ENCODE measurements around the gene SRGAP3.

The SRGAP3 gene

DNA sequence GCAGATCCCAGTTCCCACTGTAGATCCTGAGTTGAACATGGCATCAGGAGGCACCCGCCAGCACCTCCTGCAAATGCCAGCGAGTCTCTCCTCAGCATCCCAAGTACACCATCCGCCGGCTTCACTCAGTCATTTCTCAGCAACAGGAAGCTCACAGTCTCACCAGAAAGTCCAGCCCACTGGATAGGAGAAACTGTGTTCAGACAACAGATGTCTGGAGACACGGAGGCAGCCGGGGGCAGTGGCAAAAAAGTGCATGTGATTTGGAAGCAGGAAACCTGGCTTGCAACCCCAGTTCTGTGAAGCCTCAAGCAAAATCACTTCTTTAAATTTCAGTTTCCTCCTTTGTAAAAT lies 68.7 kb downstream of the SRGAP3 start:
- in situ Hi-C loops (cut with MboI; ENCODE audit: low sequenced_read_pairs), result no loop called here

DNA sequence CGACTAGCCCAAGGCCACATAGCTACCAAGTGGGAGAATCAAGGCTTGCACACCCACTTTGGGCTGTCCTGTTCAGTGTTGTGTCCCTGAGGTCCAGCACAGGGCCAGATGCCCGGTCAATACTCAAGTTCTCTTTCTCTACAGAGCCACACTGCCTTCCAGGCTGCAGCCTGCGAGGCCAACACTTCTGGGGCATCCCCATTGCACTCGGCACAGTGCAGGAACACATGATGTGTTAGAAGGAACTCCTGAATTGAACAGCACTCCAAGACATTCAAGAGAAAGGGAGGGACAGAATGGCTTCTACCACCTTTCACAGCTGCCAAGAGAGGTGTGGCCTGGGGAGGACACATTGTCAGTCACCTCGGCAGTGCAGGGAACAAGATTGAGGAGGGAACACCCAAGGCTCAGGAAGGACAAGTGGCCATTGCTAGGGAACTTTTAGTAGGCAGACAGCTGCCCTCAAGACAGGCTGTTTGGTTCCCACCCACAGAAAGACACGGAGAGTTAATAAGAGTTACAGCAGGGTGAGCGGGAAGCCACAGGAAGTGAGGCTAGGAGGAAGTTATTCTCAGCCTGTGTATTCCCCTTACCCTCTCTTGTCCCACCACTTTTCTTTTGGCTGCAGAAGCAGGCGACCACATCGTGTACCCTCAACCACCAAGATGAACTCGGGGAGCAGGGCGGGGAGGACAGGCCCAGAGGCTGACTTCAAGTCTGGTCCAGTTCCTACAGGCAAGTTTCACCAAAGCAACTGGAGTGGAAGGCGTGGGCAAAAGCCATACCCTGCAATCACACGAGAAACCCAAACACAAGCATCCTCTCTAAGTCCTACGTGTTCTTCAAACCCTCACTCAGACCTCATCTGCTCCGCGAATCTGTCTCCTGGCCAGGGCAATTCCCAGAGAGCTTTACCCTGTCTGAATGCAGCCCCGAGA lies 69.4 kb downstream of the SRGAP3 start:
- in situ Hi-C loops (cut with MboI; ENCODE audit: low sequenced_read_pairs), result no loop called here

DNA sequence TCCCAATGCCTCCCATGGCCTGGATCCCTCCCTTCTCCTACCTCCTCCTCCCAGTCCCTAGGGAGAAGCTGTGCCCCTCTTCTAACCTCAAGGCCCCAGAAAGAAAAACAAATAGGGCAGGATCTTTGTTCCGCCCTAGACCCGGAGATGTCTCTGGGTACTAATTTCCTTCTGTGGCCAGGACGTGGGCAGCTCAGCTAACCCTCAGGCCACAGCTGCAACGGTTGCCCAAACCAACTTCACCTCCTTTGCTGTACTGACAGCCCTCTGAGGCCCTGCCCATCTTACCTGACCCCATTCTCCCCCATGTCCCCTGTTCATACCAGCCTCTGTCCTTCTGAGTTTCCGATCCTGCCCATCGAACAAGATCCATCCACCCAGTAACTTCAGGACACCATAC lies 70.7 kb downstream of the SRGAP3 start:
- in situ Hi-C loops (cut with MboI; ENCODE audit: low sequenced_read_pairs), result no loop called here

DNA sequence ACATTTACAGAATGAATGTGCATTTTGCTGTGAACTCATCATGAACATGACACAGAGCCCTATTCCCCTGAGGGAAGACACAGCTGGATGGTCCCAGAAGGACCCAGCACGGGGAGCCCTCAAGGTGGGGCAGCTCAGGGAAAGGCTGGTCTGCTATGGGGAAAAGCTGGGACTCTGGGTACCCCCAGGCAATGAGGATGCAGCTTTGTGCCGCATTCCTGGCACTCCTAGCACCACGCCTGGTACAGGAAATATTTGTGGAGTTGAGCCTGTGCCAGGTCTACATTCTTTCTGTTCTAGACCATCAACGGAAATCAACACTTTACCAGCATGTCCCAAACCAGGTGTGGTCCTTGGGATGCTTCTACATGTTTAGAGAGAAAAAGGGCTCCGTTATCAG lies 74.0 kb downstream of the SRGAP3 start:
- in situ Hi-C loops (cut with MboI; ENCODE audit: low sequenced_read_pairs), result no loop called here

DNA sequence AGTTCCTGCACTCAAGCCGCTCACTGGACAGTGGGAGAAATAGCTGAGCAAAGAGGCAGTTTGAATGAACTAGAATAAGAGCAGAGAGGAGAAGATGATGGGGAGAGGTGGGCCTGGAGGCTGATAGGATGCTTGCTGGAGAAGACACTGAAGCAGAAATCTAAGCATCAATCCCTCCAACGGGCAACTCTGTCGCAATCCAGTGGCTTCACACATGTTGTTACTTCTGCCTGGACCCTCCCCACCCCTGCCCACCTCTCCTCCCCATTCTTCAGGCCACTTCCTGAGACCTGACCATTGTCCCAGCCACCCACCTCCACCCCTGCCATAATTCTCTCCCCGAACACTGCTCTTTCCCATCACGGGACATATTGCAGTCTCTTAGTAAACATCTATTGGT lies 76.0 kb downstream of the SRGAP3 start:
- in situ Hi-C loops (cut with MboI; ENCODE audit: low sequenced_read_pairs), result no loop called here

DNA sequence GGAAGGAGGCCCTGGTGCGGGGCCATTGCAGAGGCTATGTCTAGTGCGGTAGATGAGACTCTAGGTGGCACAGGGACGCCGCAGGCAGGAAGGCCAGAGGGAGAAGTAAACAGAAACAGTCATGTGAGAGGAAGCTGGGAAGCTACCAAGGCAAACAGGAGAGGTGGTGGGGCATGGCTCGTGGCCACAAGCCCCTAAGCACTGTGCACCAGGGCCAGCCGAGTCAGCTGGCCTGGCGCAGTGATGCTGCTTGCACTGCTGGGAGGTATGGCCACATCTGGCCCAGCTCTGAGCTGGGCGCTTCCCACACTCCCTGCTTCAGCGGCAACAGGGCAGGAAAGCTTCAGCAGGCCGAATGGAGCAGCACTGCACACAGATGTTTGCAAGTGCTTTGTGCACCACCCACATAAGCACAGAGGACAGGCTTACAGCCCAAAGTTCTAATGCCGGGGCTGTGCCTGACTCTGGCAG lies 76.6 kb downstream of the SRGAP3 start:
- in situ Hi-C loops (cut with MboI; ENCODE audit: low sequenced_read_pairs), result no loop called here

DNA sequence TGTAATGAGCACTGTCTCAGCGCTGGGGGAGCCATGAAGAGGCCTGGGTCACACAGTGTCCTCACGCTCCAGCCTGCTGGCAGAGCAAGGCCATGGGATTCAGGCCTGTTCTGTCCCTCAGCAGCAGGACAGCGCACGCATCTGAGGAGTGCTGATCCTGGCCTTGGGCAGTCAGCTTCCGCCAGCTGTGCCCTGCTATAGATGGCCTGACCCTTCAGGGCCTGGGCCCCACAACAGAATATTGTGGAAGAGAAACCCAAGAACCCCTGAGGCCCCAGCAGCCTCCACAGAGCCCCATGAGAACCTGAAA lies 78.6 kb downstream of the SRGAP3 start:
- in situ Hi-C loops (cut with MboI; ENCODE audit: low sequenced_read_pairs), result no loop called here

DNA sequence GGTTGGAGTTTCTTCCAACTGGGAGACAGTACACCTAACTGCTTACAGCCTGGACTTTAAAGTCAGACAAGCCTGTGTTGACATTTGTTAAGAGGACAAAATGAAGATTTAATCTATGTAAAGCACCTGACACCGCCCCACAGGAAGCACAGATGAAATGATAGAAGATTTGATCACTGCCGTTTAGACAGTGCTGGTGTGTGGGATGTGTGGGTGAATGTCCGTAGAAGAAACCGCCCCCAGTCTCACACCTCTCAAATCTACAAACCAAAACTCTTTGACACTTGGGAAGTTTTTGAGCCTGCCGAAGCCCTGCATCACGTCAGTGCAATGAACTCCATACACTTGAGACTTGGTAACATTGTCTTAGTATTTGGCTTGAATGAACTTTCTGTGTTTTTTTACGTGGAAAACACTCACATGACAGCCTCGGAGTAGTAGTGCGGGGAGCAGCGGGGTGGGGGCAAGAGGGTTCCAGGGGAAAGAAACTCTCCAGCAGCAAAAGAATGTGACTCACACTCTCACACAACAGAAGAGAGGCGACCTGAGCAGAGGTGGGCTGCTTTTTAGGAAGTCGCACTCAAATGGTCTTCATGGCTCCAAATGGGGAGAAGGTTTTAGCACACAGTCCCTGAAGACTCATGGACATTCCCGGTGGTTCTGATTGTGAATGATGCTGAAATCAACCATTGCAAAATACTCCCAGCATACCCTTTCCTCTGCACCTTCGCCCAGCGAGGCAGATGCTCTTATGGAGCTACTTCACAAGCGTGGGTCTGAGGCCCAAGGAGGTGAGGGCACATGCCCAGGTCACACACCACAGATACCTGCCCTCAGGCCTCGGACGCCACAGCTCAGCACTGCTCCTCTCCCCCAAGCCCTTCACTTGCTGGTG lies 79.2 kb downstream of the SRGAP3 start:
- in situ Hi-C loops (cut with MboI; ENCODE audit: low sequenced_read_pairs), result no loop called here

DNA sequence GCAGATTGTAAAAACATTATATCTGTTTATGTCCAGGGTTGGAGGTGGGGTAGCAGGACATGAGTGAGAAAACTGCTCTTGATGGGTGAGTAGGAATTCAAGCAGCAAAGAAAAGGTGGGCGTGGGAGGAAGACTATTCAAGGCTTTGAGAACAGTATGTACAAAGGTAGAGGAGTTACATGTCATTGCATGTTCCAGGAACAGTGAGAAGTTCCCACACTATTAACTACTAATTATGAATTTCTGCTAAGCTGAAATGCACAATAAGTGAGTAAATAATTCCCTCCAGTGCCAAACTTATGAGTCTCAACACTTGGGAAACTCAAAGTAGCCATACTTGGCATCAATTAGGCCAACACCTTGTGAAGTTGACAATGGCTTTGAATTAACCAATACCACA lies 80.1 kb downstream of the SRGAP3 start:
- in situ Hi-C loops (cut with MboI; ENCODE audit: low sequenced_read_pairs), result no loop called here

DNA sequence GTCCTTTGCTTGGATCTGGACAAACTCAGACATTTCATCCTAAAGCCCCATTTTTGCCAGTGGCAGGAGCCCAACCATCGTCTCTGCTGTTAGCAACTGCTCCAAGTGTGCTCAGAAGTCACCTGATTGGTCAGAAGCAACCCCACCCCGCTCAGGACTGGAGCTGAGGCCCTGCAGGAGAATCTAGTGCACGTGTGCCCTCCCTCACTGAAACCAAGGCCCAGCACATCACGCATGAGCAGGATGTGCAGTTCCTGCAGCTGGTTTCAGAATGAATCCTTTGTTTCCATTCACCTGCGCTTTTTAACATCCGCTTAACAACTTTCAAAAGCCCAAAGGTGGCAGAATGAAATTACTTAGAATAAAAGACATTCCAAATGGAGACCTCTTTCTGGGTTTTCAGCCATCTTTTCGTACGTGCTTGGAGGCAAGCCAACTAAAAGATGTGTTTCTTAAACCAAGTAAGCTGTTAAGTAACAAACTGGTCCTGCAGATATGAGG lies 81.2 kb downstream of the SRGAP3 start:
- in situ Hi-C loops (cut with MboI; ENCODE audit: low sequenced_read_pairs), result no loop called here

DNA sequence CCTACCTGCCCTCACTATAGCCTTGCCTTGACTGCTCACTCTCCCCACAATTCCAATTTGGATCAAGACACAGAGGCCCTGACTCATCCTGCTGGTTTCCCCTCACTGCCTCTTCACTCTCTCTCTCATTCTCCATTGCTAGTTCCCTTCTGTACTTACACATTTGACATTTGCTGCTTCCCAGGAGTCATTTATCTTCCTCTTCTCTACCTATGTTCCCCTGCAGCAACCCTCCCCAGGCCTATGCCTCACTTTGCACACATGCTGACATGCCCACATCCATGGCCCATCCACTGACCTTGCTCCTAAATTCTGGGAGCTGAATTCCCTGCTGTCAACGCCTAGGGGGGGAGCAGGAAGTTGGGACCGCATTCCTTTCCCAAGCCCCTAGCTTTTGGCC lies 82.2 kb downstream of the SRGAP3 start:
- in situ Hi-C loops (cut with MboI; ENCODE audit: low sequenced_read_pairs), result no loop called here

DNA sequence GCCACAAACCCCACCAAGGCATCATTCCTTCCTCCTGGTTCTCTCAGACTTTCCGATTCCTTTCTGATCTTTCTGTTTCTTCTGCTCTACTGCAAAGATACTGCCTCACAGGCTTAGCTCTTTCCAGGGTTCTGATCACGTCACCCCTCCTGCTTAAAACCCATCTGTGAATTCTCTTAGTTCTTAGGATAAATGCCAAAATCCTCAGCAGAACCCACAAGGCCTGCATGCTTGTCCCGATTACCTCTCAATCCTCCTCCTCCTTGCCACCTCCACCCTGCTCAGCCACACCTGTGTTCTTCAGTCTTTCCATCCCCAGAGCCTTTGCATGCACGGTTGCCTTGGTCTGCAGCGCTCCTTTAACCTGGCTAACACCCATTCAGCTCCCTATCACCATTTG lies 84.0 kb downstream of the SRGAP3 start:
- in situ Hi-C loops (cut with MboI; ENCODE audit: low sequenced_read_pairs), result no loop called here

DNA sequence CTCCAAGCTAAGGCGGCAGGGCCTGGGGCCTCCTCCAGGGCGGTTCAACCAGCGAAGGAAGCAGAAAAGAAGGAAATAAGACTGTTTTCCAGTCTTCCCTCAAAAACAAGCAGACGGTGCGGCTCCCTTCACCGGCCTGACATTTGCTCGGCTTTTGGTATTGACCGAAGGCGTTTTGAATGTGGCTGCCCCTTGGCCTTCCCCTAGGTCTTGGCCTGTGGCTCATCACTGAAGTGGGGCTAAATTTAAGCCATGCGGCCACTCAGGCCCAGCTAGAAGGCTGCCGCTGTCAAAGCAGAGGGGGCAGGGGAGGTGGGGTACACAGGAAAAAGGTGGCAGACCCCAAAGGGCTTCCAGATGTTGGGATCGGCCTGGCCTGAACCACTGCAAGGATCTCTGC lies 86.2 kb downstream of the SRGAP3 start:
- in situ Hi-C loops (cut with MboI; ENCODE audit: low sequenced_read_pairs), result no loop called here

DNA sequence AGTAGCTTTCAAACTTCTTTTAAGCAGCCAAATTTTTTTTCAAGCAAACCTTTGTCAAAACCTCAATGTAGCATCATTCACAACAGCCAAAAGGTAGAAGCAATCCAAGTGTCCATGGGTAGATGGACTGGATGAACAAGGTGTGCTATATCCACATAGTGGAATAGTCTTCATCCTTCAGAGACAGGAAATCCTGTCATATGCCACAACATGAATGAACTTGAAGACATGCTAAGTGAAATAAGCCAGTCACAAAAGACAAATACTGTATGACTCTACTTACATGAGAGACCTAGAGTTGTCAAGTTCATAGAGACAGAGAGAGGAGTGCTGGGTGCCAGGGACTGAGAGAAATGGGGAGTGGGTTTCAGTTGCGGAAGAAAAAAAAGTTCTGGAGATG lies 87.6 kb downstream of the SRGAP3 start:
- in situ Hi-C loops (cut with MboI; ENCODE audit: low sequenced_read_pairs), result no loop called here

DNA sequence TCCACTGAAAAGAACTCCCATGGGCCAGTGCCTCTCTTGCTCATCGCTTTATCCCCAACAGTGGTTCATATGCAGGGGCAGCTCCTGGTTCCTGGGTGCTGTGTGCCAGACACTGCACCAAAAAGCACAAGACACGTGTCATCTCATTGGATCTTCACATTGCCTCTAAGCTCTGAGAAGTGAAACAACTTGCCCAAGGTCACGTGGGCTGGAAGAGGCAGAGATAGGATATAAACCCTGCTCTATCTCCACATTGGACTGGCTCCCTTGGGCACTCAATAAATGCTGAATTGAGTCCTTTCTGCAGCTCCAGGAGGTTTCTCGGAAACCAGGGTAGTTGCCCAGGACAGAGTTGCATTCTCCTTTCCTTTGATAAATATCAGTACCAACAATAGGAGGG lies 88.1 kb downstream of the SRGAP3 start:
- in situ Hi-C loops (cut with MboI; ENCODE audit: low sequenced_read_pairs), result no loop called here

DNA sequence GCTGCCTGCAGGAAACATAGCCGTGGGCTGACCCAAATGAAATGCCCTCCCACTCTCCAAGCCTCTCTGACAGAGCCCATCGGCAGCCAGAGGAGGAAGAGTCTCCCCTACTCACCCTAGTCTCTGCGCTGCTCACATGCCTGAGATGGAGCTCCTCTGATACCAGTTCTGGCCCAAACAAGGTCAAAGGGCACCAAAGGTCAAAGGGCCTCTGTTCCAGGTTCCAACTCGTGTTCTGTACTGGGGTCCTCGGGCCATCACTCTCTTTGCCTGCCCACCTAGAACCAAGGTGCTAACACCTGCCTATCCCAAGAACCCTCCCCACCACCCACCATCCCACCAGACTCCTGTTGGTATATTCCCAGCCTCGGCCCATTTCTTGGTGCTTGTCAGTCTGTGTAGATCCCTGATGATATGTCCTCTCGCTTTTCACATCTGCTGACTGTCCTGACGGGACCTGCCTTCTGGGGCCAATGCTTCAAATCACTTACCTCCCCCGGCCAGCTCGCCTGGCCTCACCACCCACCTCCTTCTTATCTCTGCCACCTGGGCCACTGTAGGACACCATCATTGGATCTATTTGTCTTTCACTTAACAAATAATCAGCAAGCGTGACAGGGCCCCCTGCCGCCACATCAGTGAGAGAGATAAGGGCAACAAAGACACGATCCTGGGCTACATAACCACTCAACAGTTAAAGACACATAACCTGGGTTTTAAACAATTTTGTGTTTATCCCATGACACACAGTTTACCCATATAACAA lies 90.4 kb downstream of the SRGAP3 start:
- in situ Hi-C loops (cut with MboI; ENCODE audit: low sequenced_read_pairs), result no loop called here

DNA sequence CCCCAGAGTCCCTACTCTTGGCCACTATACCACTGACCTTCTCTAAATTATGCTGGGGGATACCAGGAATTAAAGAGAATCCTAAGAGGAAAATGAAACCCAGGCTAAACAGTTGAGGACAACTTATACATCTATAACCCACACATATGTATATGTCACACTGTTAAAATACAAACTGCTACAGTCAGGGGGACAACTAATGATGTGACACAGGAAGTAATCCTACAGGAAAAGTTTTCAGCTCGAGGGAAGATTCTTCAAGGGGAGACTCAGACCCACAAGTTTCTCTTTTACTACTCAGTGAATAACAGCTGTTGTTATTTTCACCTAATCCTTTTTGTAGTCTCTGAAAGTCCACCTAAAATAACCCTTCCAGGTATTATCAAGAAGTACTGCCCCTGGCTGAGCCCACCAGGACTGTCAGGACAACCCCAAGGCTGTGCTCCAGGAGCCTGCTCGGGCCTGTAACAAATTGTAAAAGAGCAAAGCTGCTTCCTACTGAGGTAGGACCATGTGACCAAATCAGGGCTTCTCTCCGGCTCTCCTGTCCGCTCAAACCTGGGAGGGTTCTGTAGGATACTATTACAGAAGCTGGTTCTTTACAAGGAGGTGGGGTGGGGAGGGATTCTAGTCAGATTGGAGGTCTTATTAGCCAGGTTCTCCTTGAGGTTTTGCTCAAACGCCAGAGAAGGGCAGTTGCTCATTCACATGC lies 91.6 kb downstream of the SRGAP3 start:
- in situ Hi-C loops (cut with MboI; ENCODE audit: low sequenced_read_pairs), result no loop called here

DNA sequence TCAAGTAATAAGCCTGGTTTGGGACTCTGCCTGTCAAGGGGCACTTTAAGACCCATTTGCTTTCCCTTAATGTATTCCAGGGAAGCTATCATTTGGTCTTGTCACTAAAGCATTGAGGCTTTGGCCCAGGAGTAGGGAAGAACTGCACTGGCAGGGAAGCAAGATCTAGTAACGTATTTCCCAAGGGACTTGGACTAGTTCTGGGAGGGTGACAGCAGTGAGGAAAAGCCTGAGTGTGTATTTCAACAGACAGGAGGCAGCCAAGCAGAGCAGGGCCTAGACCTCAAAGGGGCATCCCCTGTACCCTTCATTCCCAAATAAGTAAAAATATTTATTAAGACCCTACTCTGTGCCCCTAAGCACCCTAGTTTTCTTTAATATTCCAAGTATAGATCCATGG lies 92.8 kb downstream of the SRGAP3 start:
- in situ Hi-C loops (cut with MboI; ENCODE audit: low sequenced_read_pairs), result no loop called here

DNA sequence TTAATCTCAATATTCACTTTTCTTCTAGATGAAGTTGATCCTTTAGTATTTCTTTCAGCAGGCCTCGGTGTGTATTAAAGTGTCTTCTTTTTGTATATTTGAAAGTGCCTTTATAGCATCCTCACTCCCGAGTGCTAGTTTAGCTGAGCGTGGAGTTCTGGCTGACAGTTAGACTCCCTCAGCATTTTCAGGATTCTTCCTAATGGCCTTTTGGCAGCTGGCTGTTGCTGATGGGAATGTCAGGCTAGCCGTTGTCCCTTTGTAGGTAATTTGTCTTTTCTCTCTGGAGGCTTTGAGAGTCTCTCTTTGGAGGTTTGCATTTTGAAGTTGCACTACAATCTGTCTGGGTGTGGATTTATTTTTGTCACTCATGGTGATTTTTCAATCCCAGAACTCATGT lies 94.4 kb downstream of the SRGAP3 start:
- in situ Hi-C loops (cut with MboI; ENCODE audit: low sequenced_read_pairs), result no loop called here

DNA sequence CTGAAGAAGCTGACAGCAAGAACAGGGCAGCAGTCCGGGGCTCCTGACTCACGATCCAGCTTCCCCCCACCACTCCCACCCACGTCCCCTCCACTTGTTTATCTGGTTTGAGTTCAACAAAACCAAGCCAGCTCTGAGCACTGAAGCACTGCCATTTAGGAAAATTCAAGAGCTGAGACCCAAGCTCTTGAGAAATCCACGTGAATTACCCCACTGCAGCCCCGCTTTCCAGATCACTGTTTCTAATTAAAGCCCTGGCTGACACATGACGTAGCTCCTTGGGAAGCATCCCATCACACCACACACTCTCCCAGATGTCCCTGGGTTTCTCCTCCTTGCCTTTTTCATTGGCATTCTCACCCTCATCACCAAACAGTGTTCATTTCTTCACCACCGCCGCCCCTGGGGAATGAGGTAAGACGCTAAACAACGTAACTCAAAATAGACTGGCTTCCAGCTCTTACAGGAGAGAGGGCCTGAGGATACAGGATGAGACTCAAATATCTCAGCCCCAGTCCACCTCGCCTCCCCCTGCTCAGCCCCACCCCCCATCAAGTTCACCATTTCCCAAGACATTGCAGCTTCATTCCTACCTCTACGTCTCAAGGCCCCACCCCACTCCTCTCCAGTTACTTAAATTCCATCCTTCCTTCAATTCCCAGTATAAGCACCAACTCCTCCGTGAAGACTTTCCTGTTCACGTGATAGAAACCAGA lies 95.4 kb downstream of the SRGAP3 start:
- in situ Hi-C loops (cut with MboI; ENCODE audit: low sequenced_read_pairs), result no loop called here
